ENCODE data around the gene EFCAB6. TPM values are rescaled to one million over a fixed set of nuclear protein-coding genes. Genes with fewer than 3 reads are reported as not detected.

EFCAB6 gene
- total RNA-seq, 1 experiment from 2014 or later, result 0.52 TPM

DNA sequence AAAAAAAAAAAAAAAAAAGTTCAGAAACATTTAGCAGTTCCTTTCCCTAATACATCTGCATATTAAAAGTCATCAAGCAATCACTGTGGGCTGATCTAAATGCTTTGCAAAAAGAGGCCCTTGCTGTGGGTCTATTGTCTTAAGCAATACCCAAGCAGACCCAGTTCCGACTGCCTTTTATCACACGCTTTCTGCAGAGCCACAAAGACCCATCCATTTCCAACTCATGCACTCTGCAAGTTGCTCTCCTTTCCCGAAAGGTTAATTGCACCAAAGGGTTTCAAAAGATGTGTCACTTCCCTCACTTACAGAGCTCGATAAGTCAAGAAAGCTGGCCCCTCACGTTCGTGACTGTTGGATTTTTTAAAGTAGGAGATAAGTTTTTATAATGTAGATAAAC lies 261.4 kb downstream of the EFCAB6 start:
- Histone ChIP-seq H3K36me3 (ENCODE audit: control insufficient read depth in 1 of 2, insufficient read depth in 2 of 2, low read length in 2 of 2) (no peaks in the 10 kb centered on the region), H3K4me3 (replicated peaks in 1 of 2; ENCODE audit: low read depth in 1 of 2, low read length in 2 of 2) (no peak overlapping the region), H3K27me3 (ENCODE audit: insufficient read depth, low read length) (peaks cover 8% of the 10 kb centered on the region), H3K4me1 (ENCODE audit: control insufficient read depth in 1 of 2, insufficient read depth in 2 of 2, low read length in 2 of 2) (no peaks in the 10 kb centered on the region), H3K27ac (ENCODE audit: low read depth, low read length) (no peak overlapping the region), H2AFZ (ENCODE audit: low read depth, low read length, poor library complexity, severe bottlenecking) (no peak overlapping the region), H3K9me3 (ENCODE audit: control insufficient read depth in 1 of 2, insufficient read depth in 1 of 2, low read depth in 1 of 2, low read length in 2 of 2) (no peaks in the 10 kb centered on the region), H3K9ac (ENCODE audit: low read length) (no peak overlapping the region), H3K4me2 (ENCODE audit: low read length) (no peak overlapping the region), H3K9me2 (ENCODE audit: insufficient read depth) (no peaks in the 10 kb centered on the region), H4K20me1 (ENCODE audit: insufficient read depth) (no peaks in the 10 kb centered on the region), H3K79me2 (ENCODE audit: insufficient read depth, low read length) (no peaks in the 10 kb centered on the region)
- intact Hi-C loops (cut with micrococcal nuclease), result no loop called here
- TF ChIP-seq, protein P1, sequence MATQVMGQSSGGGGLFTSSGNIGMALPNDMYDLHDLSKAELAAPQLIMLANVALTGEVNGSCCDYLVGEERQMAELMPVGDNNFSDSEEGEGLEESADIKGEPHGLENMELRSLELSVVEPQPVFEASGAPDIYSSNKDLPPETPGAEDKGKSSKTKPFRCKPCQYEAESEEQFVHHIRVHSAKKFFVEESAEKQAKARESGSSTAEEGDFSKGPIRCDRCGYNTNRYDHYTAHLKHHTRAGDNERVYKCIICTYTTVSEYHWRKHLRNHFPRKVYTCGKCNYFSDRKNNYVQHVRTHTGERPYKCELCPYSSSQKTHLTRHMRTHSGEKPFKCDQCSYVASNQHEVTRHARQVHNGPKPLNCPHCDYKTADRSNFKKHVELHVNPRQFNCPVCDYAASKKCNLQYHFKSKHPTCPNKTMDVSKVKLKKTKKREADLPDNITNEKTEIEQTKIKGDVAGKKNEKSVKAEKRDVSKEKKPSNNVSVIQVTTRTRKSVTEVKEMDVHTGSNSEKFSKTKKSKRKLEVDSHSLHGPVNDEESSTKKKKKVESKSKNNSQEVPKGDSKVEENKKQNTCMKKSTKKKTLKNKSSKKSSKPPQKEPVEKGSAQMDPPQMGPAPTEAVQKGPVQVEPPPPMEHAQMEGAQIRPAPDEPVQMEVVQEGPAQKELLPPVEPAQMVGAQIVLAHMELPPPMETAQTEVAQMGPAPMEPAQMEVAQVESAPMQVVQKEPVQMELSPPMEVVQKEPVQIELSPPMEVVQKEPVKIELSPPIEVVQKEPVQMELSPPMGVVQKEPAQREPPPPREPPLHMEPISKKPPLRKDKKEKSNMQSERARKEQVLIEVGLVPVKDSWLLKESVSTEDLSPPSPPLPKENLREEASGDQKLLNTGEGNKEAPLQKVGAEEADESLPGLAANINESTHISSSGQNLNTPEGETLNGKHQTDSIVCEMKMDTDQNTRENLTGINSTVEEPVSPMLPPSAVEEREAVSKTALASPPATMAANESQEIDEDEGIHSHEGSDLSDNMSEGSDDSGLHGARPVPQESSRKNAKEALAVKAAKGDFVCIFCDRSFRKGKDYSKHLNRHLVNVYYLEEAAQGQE (IDR thresholded peaks at IDR 0.05; ENCODE audit: low read depth), result no peak
- TF ChIP-seq EZH2phosphoT487 (IDR thresholded peaks at IDR 0.05; ENCODE audit: borderline replicate concordance) (no peak), SRF (IDR thresholded peaks at IDR 0.05; ENCODE audit: low read depth) (no peak), CEBPB (IDR thresholded peaks at IDR 0.05; ENCODE audit: low read depth) (no peak), YY1 (IDR thresholded peaks at IDR 0.05; ENCODE audit: extremely low read depth, insufficient replicate concordance, low read depth, low read length) (no peak), TCF7L2 (IDR thresholded peaks at IDR 0.05; ENCODE audit: borderline replicate concordance, extremely low read depth, insufficient read depth, insufficient read length) (no peak)
- TF ChIP-seq, protein P2, sequence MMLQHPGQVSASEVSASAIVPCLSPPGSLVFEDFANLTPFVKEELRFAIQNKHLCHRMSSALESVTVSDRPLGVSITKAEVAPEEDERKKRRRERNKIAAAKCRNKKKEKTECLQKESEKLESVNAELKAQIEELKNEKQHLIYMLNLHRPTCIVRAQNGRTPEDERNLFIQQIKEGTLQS (IDR thresholded peaks at IDR 0.05), result no peak
- TF ChIP-seq, protein P3, sequence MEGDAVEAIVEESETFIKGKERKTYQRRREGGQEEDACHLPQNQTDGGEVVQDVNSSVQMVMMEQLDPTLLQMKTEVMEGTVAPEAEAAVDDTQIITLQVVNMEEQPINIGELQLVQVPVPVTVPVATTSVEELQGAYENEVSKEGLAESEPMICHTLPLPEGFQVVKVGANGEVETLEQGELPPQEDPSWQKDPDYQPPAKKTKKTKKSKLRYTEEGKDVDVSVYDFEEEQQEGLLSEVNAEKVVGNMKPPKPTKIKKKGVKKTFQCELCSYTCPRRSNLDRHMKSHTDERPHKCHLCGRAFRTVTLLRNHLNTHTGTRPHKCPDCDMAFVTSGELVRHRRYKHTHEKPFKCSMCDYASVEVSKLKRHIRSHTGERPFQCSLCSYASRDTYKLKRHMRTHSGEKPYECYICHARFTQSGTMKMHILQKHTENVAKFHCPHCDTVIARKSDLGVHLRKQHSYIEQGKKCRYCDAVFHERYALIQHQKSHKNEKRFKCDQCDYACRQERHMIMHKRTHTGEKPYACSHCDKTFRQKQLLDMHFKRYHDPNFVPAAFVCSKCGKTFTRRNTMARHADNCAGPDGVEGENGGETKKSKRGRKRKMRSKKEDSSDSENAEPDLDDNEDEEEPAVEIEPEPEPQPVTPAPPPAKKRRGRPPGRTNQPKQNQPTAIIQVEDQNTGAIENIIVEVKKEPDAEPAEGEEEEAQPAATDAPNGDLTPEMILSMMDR (IDR thresholded peaks at IDR 0.05 in 2 of 3, conservative IDR thresholded peaks at IDR 0.05 in 1 of 3; ENCODE audit: borderline replicate concordance in 1 of 3, insufficient read depth in 1 of 3, low read depth in 2 of 3, low read length in 2 of 3), result no peak
- TF ChIP-seq, protein P4, sequence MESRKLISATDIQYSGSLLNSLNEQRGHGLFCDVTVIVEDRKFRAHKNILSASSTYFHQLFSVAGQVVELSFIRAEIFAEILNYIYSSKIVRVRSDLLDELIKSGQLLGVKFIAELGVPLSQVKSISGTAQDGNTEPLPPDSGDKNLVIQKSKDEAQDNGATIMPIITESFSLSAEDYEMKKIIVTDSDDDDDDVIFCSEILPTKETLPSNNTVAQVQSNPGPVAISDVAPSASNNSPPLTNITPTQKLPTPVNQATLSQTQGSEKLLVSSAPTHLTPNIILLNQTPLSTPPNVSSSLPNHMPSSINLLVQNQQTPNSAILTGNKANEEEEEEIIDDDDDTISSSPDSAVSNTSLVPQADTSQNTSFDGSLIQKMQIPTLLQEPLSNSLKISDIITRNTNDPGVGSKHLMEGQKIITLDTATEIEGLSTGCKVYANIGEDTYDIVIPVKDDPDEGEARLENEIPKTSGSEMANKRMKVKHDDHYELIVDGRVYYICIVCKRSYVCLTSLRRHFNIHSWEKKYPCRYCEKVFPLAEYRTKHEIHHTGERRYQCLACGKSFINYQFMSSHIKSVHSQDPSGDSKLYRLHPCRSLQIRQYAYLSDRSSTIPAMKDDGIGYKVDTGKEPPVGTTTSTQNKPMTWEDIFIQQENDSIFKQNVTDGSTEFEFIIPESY (IDR thresholded peaks at IDR 0.05; ENCODE audit: extremely low read depth, insufficient replicate concordance, low read length), result no peak
- DNase-seq (ENCODE audit: low read depth, low spot score) (no peak), ATAC-seq (no peak)
- CTCF ChIA-PET, result no interaction called here
- RAD21 ChIA-PET (ENCODE audit: low non-redundant PET in 1 of 2, low total read pairs in 2 of 2, uncharacterized antibody in 2 of 2, unreplicated experiment in 2 of 2), result interaction anchor here in 1 of 2 experiments (0.7 kb wide), 1 partner anchor 125 kb away, joined by 3 read pairs; no protein-coding TSS in a partner anchor
- POLR2A ChIA-PET, result no interaction called here
- BruUV-seq (replicated peaks), result no TSS peak
